GM23248 (cell line): ENCODE results near the gene IRF3. TPM values are rescaled to one million over a fixed set of nuclear protein-coding genes. Genes with fewer than 3 reads are reported as not detected.

Experiments used
- DNase-seq: peaks from one replicate; pipeline ENCODE4 v3.0.0-alpha.2; 2015
- H2AFZ ChIP-seq: fragments of 200-600 bp; sonication (generic); 2 replicates; pipeline ENCODE4 v1.6.1; 2016; ENCODE audit warnings: antibody characterized with exemption
- H3F3A ChIP-seq: fragments of 200-600 bp; sonication (generic); 2 replicates; pipeline ENCODE4 v1.6.1; 2016; ENCODE audit warnings: mild to moderate bottlenecking, antibody characterized with exemption, mixed run types; ENCODE audit not compliant: insufficient read depth
- H3K27ac ChIP-seq: fragments of 200-600 bp; sonication (generic); 2 replicates; pipeline ENCODE4 v1.5.1; 2016; ENCODE audit warnings: mild to moderate bottlenecking
- H3K27me3 ChIP-seq: fragments of 200-600 bp; sonication (generic); replicated peaks from 2 replicates; pipeline ENCODE4 v1.6.1; 2016; ENCODE audit warnings: mild to moderate bottlenecking; ENCODE audit not compliant: insufficient read depth
- H3K36me3 ChIP-seq: fragments of 200-600 bp; sonication (generic); 2 replicates; pipeline ENCODE4 v1.6.1; 2016; ENCODE audit warnings: low read depth, mild to moderate bottlenecking
- H3K4me1 ChIP-seq: fragments of 200-600 bp; sonication (generic); 2 replicates; pipeline ENCODE4 v1.6.1; 2016; ENCODE audit warnings: mild to moderate bottlenecking; ENCODE audit not compliant: insufficient read depth
- H3K4me2 ChIP-seq: fragments of 200-600 bp; sonication (generic); one replicate; pipeline ENCODE4 v1.6.1; 2016; ENCODE audit warnings: mild to moderate bottlenecking; ENCODE audit not compliant: unreplicated experiment
- H3K4me3 ChIP-seq: fragments of 200-600 bp; sonication (generic); 2 replicates; pipeline ENCODE4 v1.5.1; 2016; ENCODE audit warnings: mild to moderate bottlenecking
- H3K79me2 ChIP-seq: fragments of 200-600 bp; sonication (generic); 2 replicates; pipeline ENCODE4 v1.6.1; 2016; ENCODE audit warnings: mild to moderate bottlenecking; ENCODE audit not compliant: insufficient read depth
- H3K9ac ChIP-seq: fragments of 200-600 bp; sonication (generic); 2 replicates; pipeline ENCODE4 v1.6.1; 2016; ENCODE audit warnings: mild to moderate bottlenecking
- H3K9me2 ChIP-seq: fragments of 200-600 bp; sonication (generic); 2 replicates; pipeline ENCODE4 v1.6.1; 2016; ENCODE audit warnings: mixed run types, mild to moderate bottlenecking, moderate library complexity; ENCODE audit not compliant: insufficient read depth
- H3K9me3 ChIP-seq: fragments of 200-600 bp; sonication (generic); one replicate; pipeline ENCODE4 v1.6.1; 2017; ENCODE audit warnings: low read depth
- H4K20me1 ChIP-seq: fragments of 200-600 bp; sonication (generic); 2 replicates; pipeline ENCODE4 v1.6.0; 2016; ENCODE audit not compliant: insufficient read depth
- EZH2 ChIP-seq: fragments of 200-600 bp; sonication (generic); IDR thresholded peaks from 2 replicates; pipeline ENCODE4 v1.6.1; 2018; ENCODE audit warnings: antibody characterized with exemption, mild to moderate bottlenecking; ENCODE audit not compliant: insufficient read depth, poor library complexity, severe bottlenecking
- EZH2phosphoT487 ChIP-seq: fragments of 200-600 bp; sonication (generic); IDR thresholded peaks from 2 replicates; pipeline ENCODE4 v1.6.1; 2018; ENCODE audit warnings: antibody characterized with exemption, moderate library complexity, mild to moderate bottlenecking, low read depth; ENCODE audit not compliant: insufficient read depth
- WGBS, 2 experiments: methylation state at CpG; one replicate each; pipeline ENCODE4 v1.1.6; 2015 to 2017; ENCODE audit warnings: low lambda C conversion rate in 2 of 2, low coverage in 1 of 2; ENCODE audit errors: missing lambda C conversion rate in 2 of 2; 5-methylcytosine and 5-hydroxymethylcytosine counted together
- in situ Hi-C: fragments of 300-500 bp; cut with MboI; formaldehyde crosslinking; loops from 2 replicates; pipeline ENCODE4 v1.15.0; 2020
- polyA plus RNA-seq: library from polyadenylated mRNA; unstranded; fragments of >200 nt; fragmentation: Nextera tagmentation; extraction: Ambion mirVana; gene quantifications from 2 replicates; pipeline ENCODE4 v1.2.1, GENCODE V29; 2016
- total RNA-seq: library from RNA; depleted of rRNA; stranded (reverse); fragments of >200 nt; shearing (Covaris generic); gene quantifications from 2 replicates; pipeline ENCODE4 v1.2.3, GENCODE V29; 2014

IRF3 gene
- total and polyA plus RNA-seq, 2 experiments from 2014 or later, result 28.6 to 50.0 TPM

GRCh38 chr19:49652551-49653465, 12.8 kb downstream of the IRF3 start:
- in situ Hi-C loops, result no loop called here
- peaks cover 39% of the 10 kb centered on the region for H3K79me2 ChIP-seq
- TF ChIP-seq EZH2phosphoT487, result no peak
- no peak for TF ChIP-seq EZH2
- no peak overlapping the region for H3K9ac ChIP-seq
- no peak for DNase-seq
- H2AFZ ChIP-seq, result no peak overlapping the region
- H3K9me2 ChIP-seq, result no peaks in the 10 kb centered on the region
- H3K27me3 ChIP-seq, result no peaks in the 10 kb centered on the region
- H3F3A ChIP-seq, result no peaks in the 10 kb centered on the region
- H3K4me3 ChIP-seq, result no peak overlapping the region
- no peak overlapping the region for H3K4me2 ChIP-seq
- no peaks in the 10 kb centered on the region for H3K36me3 ChIP-seq
- WGBS, 2 experiments, result 94 to 97% methylated on average over 43 to 58 of the region's 58 CpGs
- no peak overlapping the region for H3K27ac ChIP-seq
- no peaks in the 10 kb centered on the region for H4K20me1 ChIP-seq
- H3K9me3 ChIP-seq, result no peaks in the 10 kb centered on the region
- H3K4me1 ChIP-seq, result no peaks in the 10 kb centered on the region

- TF ChIP-seq EZH2, result no peak
- TF ChIP-seq EZH2phosphoT487, result no peak
- Histone ChIP-seq H3K4me2 (no peak overlapping the region), H3K27me3 (no peaks in the 10 kb centered on the region), H3K4me3 (no peak overlapping the region), H4K20me1 (no peaks in the 10 kb centered on the region), H3K9me3 (no peaks in the 10 kb centered on the region), H3K9me2 (no peaks in the 10 kb centered on the region), H3K27ac (no peak overlapping the region), H3K4me1 (no peaks in the 10 kb centered on the region), H3K36me3 (no peaks in the 10 kb centered on the region), H3K9ac (no peak overlapping the region), H3K79me2 (peaks cover 47% of the 10 kb centered on the region), H2AFZ (no peak overlapping the region), H3F3A (no peaks in the 10 kb centered on the region)
- in situ Hi-C loops, result no loop called here
- WGBS, 2 experiments, result 95 to 97% methylated on average over 23 to 108 of the region's 110 CpGs
- no peak for DNase-seq
These were observed 13.7 kb downstream of the IRF3 start for GRCh38 chr19:49651820-49652550.

- Histone ChIP-seq H2AFZ (no peak overlapping the region), H3K36me3 (no peaks in the 10 kb centered on the region), H3F3A (no peaks in the 10 kb centered on the region), H3K9me3 (no peaks in the 10 kb centered on the region), H3K79me2 (peaks cover 55% of the 10 kb centered on the region), H3K4me2 (no peak overlapping the region), H3K4me1 (no peaks in the 10 kb centered on the region), H3K9me2 (no peaks in the 10 kb centered on the region), H3K9ac (no peak overlapping the region), H3K4me3 (no peak overlapping the region), H3K27ac (no peak overlapping the region), H3K27me3 (no peaks in the 10 kb centered on the region), H4K20me1 (no peaks in the 10 kb centered on the region)
- TF ChIP-seq EZH2 (no peak), EZH2phosphoT487 (no peak)
- in situ Hi-C loops, result no loop called here
- WGBS, 2 experiments, result 92 to 94% methylated on average over 36 to 61 of the region's 72 CpGs
- DNase-seq, result no peak
These were observed 14.4 kb downstream of the IRF3 start for GRCh38 chr19:49651029-49651819.

GRCh38 chr19:49646586-49646985, 19.1 kb downstream of the IRF3 start:
- Histone ChIP-seq H3K27me3 (no peaks in the 10 kb centered on the region), H3K27ac (no peak overlapping the region), H3F3A (no peaks in the 10 kb centered on the region), H3K4me3 (no peak overlapping the region), H3K9ac (no peak overlapping the region), H3K9me3 (no peaks in the 10 kb centered on the region), H3K9me2 (no peaks in the 10 kb centered on the region), H4K20me1 (no peaks in the 10 kb centered on the region), H3K4me1 (peaks cover 11% of the 10 kb centered on the region), H2AFZ (no peak overlapping the region), H3K4me2 (no peak overlapping the region), H3K36me3 (no peaks in the 10 kb centered on the region), H3K79me2 (peaks cover 81% of the 10 kb centered on the region)
- in situ Hi-C loops, result no loop called here
- WGBS, 2 experiments, result 88 to 92% methylated on average over 17 of the region's 17 CpGs
- no peak for DNase-seq
- TF ChIP-seq EZH2, result no peak
- no peak for TF ChIP-seq EZH2phosphoT487
